ENCODE measurements around the gene UBE2D2.

GRCh38 chr5:139592289-139592688 is 31.1 kb downstream of the UBE2D2 start:
- TF ChIP-seq POLR2A (IDR thresholded peaks at IDR 0.05; ENCODE audit: low read depth, low read length), result no peak
- TF ChIP-seq POLR2AphosphoS5 (IDR thresholded peaks at IDR 0.05; ENCODE audit: low read depth, low read length), result no peak
- no peak for TF ChIP-seq TAF1 (IDR thresholded peaks at IDR 0.05; ENCODE audit: low read depth, low read length)
- no peak for TF ChIP-seq POU2F2 (IDR thresholded peaks at IDR 0.05; ENCODE audit: low read depth, low read length)
- no peak for TF ChIP-seq SPI1 (IDR thresholded peaks at IDR 0.05; ENCODE audit: low read depth, low read length)
- no peak for TF ChIP-seq PAX5 (IDR thresholded peaks at IDR 0.05; ENCODE audit: insufficient read depth, low read length, severe bottlenecking)

All from GM12891 (cell line).